ENCODE results near the gene TBC1D8.
"Not testable (repeated sequence)": the region's sequence is repeated elsewhere in the genome, so short reads cannot be mapped to it uniquely, and the experiment has no call there.

TBC1D8 gene

DNA sequence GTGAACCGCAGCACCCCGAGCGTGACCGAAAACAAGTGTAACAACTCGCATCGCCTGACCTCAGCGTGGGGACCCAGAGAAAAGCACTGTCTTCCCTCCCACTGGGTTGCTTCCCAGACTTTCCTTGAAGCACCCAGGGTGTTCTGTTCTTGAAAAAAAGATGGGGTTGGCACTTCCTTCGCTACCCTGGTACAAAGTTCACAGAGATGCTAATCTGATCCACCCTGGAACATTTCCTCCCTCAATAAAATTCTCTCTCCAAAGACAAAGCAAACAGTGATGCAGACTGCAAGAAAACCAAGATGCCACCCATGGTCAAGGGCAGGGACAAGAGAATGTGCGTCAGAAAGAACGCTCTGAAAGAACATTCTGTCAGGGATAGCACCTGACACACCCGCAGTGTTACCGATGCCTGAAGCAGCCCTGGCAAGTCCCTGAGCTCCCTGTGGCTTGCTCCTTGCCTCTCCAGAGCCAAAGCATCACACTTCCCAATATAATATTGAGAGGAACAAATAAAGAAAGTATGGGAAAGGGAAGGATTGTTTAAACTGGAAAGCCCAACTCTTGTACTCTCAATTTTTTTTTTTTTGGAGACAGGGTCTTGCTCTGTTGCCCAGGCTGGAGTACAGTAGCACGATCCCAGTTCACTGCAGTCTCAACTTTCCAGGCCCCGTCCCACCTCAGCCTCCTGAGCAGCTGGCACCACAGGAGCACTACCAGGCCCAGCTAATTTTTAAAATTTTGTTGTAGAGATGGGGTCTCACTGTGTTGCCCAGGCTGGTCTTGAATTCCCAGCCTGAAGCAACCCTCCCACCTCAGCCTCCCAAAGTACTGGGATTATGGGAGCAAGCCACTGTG, 70.7 kb downstream of the TBC1D8 start:
- in situ Hi-C loops (cut with MboI; ENCODE audit: low sequenced_read_pairs): no loop called here

DNA sequence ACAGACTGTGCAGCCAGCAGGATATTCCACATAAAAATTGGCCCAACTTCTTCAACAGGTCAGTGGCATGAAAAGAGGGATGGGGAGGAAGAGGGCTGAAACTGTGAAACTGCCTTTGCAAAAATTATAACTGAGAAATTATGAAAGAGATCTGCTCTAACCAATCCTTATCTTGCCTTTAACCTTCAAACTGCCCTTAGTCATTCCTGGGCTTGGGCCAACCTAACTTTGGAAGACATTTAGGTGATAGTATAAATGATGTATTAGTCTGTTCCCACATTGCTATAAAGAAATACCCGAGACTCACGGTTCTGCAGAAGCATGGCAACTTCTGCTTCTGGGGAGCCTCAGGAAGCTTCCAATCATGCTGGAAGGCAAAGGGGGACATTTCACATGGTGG, 74.6 kb downstream of the TBC1D8 start:
- in situ Hi-C loops (cut with MboI; ENCODE audit: low sequenced_read_pairs): no loop called here

GRCh38 chr2:101064868-101065549, 86.2 kb downstream of the TBC1D8 start:
- in situ Hi-C loops (cut with MboI; ENCODE audit: low sequenced_read_pairs): no loop called here

GRCh38 chr2:101064505-101064867, 86.7 kb downstream of the TBC1D8 start:
- in situ Hi-C loops (cut with MboI; ENCODE audit: low sequenced_read_pairs): no loop called here

DNA sequence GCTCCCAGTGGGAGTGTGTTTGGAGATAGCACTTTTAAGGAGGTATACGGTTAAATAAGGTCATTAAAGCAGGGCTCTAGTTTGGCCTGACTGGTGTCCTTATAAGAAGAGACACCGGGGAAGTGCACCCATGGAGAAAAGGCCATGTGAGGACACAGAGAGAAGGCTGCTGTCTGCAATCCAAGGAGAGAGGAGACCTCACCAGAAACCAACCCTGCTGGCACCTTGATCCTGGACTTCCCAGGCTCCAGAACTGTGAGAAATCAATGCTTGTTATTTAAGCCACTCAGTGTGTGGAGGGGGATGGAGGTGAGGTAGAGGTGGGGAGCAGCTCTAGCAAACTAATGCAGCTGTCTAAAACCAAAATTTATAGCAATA, 87.1 kb downstream of the TBC1D8 start:
- in situ Hi-C loops (cut with MboI; ENCODE audit: low sequenced_read_pairs): no loop called here

- in situ Hi-C loops (cut with MboI; ENCODE audit: low sequenced_read_pairs): no loop called here
Observed at GRCh38 chr2:101063352-101064124, 87.6 kb downstream of the TBC1D8 start.

GRCh38 chr2:101058386-101058785, 92.8 kb downstream of the TBC1D8 start:
- in situ Hi-C loops (cut with MboI; ENCODE audit: low sequenced_read_pairs): no loop called here

GRCh38 chr2:101057051-101057933, 93.9 kb downstream of the TBC1D8 start:
- in situ Hi-C loops (cut with MboI; ENCODE audit: low sequenced_read_pairs): no loop called here

DNA sequence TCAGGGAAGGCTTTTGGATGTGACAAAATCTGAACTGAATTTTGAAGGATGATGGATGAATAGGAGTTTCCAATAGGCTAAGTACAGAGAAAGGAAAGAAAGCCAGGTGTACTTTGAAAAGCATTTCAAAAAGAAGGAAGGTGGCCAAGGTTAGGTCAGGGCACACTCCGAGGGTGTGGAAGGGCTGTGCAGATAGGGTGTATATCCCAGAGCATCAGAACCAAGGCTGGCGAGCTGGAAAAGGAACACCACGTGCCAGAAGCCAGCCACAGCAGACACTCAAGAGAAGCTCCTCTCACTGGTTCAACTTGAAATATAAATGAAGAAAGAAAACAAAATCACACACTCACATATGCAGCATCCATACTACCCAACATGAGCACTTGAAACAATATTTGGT, 98.1 kb downstream of the TBC1D8 start:
- in situ Hi-C loops (cut with MboI; ENCODE audit: low sequenced_read_pairs): no loop called here

- in situ Hi-C loops (cut with MboI; ENCODE audit: low sequenced_read_pairs): no loop called here
Observed at GRCh38 chr2:101052147-101052546, 99.0 kb downstream of the TBC1D8 start.

- in situ Hi-C loops (cut with MboI; ENCODE audit: low sequenced_read_pairs): not testable (repeated sequence)
Observed at GRCh38 chr2:101050886-101051285, 100.3 kb downstream of the TBC1D8 start.

GRCh38 chr2:101048756-101049155, 102.4 kb downstream of the TBC1D8 start:
- in situ Hi-C loops (cut with MboI; ENCODE audit: low sequenced_read_pairs): loop anchor here (25.0 kb wide), 1 partner anchor 164 kb away; no protein-coding TSS in a partner anchor

GRCh38 chr2:101047774-101048173, 103.4 kb downstream of the TBC1D8 start:
- in situ Hi-C loops (cut with MboI; ENCODE audit: low sequenced_read_pairs): loop anchor here (25.0 kb wide), 1 partner anchor 165 kb away; no protein-coding TSS in a partner anchor

DNA sequence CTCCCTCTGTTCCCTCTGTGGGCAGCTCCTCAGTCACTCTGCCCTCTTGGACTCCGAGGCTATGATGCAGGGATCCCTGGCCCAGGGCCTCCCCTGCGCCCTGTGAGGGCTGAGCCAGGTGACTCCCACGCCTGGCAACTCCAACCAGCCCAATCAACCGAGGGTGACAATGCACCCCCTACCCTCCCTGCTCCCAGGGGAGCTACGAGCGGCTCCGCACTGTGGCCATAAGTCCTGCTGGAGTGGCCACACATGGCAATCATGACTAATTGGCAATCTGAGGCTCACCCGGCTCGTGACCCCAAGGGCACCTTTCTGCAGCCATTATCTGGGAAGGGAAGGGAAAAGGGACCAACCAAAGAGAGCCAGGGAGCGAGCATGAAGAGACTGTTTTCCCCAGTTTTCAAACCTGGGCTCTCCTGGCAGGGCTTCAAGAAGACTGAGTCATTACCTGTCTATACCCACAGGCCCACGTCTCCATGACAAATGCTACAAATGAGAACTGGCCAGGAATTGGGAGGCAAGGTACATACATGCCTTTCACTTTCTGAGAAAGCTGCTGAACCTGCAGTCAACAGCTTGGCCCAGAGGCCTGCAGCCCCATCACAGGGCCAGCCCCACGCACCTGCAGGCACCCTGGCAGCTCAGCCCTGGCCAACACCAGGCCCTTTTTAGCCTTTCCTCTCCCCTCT, 104.0 kb downstream of the TBC1D8 start:
- in situ Hi-C loops (cut with MboI; ENCODE audit: low sequenced_read_pairs): loop anchor here (25.0 kb wide), 1 partner anchor 165 kb away; no protein-coding TSS in a partner anchor

DNA sequence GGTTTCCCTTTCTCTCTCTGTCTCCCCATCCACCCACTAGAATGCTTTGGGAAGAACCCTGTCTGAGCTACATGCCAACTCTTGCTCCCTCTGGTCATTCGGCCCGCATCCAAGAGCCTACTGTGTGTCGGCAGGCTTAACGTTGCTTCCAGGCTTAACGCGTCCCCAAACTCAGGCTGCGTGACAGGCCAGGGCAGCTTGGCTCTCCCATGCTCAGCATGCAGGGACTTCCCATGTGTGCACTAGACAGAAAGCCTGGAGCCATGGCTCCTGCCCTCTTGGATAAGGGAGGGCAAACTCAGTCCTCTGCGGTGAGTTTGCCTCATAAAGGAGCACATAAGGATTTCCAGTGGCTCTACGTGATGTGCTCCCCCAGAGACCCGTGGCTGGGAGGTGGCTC, 105.9 kb downstream of the TBC1D8 start:
- in situ Hi-C loops (cut with MboI; ENCODE audit: low sequenced_read_pairs): loop anchor here (25.0 kb wide), 1 partner anchor 167 kb away; no protein-coding TSS in a partner anchor

- in situ Hi-C loops (cut with MboI; ENCODE audit: low sequenced_read_pairs): loop anchor here (25.0 kb wide), 1 partner anchor 171 kb away; no protein-coding TSS in a partner anchor
Observed at GRCh38 chr2:101041413-101041812, 109.8 kb downstream of the TBC1D8 start.

DNA sequence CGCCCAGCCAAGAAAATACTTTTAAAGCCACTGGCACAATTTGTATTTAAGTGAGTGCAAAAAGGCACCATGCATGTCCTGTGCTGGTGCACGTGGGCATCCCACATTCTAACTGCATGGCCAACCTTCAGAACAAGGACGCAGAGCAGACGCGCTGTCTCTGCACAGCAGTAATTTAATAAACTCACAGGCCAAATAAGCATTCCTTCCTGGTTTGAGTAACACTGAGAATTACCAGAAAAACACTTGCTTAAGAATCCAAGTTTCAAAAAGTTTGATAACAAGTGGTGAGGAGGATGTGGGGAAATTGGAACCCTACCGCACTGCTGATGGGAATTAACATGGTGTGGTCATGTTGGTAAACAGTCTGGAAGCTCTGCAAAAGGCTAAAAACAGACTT, 110.4 kb downstream of the TBC1D8 start:
- in situ Hi-C loops (cut with MboI; ENCODE audit: low sequenced_read_pairs): loop anchor here (25.0 kb wide), 1 partner anchor 172 kb away; no protein-coding TSS in a partner anchor

DNA sequence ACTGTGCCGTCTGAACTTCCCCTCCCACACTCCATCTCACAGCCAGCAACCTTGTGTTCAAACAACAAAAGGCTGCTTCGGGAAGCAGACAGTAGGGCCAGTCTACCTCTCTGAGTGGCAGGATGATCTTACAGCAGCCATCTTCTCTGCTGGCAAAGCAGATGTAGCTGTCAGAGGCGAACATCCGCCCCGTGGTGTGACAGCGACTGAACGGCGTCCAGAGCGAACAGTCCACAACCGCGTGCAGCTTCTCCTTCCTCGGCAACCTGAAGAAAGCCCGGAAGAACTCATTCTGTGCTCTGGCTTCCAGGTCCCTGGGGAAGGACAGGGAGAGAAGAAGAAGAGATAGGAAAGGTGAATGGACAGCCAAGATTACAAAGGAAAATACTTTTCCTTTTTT, 111.1 kb downstream of the TBC1D8 start:
- in situ Hi-C loops (cut with MboI; ENCODE audit: low sequenced_read_pairs): loop anchor here (25.0 kb wide), 1 partner anchor 172 kb away; no protein-coding TSS in a partner anchor

DNA sequence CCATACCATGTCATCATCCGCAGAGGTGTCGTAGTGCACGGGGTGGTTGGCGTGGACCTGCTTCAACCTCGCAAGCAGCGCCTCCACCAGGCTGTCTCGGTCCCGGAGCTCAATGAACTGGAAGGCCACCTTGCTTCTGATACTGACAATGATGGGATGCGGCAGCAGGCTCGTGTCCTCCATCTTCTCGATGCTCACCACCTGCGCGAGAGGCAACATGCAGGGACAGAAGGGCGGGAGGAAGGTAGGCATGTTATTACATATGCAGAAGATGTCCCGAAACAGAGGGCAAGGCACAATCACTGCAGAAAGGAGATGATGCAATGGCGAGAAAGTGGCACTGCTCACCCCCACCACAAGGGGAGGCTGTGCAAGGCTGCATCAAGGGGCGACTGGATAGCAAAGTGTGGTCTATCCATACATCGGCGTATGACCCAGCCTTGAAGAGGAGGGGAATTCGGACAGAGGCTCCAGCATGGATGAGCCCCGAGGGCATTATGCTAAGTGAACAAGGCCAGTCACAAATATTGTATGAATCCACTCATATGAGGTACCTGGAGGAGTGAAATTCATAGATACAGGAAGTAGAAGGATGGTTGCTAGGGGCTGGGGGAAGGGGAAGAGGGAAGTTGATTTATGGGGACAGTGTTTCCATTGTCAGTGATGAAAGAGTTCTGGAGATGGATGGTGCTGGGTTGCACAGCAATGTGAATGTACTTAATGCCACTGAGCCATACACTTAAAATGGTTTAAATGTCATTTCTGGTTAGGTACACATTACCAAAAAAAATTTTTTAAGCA, 112.5 kb downstream of the TBC1D8 start:
- in situ Hi-C loops (cut with MboI; ENCODE audit: low sequenced_read_pairs): loop anchor here (25.0 kb wide), 1 partner anchor 174 kb away; no protein-coding TSS in a partner anchor
